Measurements from ENCODE around the gene CDH3. TPM values are rescaled to one million over a fixed set of nuclear protein-coding genes. Genes with fewer than 3 reads are reported as not detected.

CDH3 gene
- polyA plus RNA-seq, 1 donor (not counting 4 experiments of a cell fraction or from before 2014, with no cell fraction given) = 366 TPM

- Histone ChIP-seq H3K27me3 (ENCODE audit: control insufficient read depth, extremely low read depth, insufficient read depth, low read length) (no peaks in the 10 kb centered on the region), H3K9me1 (ENCODE audit: control insufficient read depth, extremely low read depth, insufficient read depth, low read length) (peaks cover 4% of the 10 kb centered on the region), H3K79me2 (ENCODE audit: control insufficient read depth, insufficient read depth, low read length) (peaks cover 70% of the 10 kb centered on the region), H3K4me1 (ENCODE audit: control insufficient read depth, extremely low read depth, insufficient read depth, low read length) (peaks cover 59% of the 10 kb centered on the region), H3K27ac (ENCODE audit: control insufficient read depth, insufficient read depth, low read length) (peak overlapping the region; percentile 29), H3K4me2 (ENCODE audit: control insufficient read depth, extremely low read depth, insufficient read depth, low read depth, low read length) (no peak overlapping the region), H2AFZ (ENCODE audit: control insufficient read depth, low read length) (no peak overlapping the region), H3K4me3 (ENCODE audit: control insufficient read depth in 2 of 3, extremely low read depth in 1 of 3, insufficient read depth in 2 of 3, low read depth in 1 of 3, low read length in 3 of 3) (no peak overlapping the region), H3K9ac (ENCODE audit: control insufficient read depth, extremely low read depth, insufficient read depth, low read length) (peak overlapping the region; percentile 18), H4K20me1 (ENCODE audit: control insufficient read depth, extremely low read depth, insufficient read depth, low read length) (peaks cover 5% of the 10 kb centered on the region), H3K36me3 (ENCODE audit: control insufficient read depth in 2 of 2, extremely low read depth in 1 of 2, insufficient read depth in 2 of 2, low read length in 2 of 2) (peaks cover 23 to 39% of the 10 kb centered on the region in 2 experiments), H3K9me3 (ENCODE audit: control insufficient read depth, low read depth, low read length) (no peaks in the 10 kb centered on the region)
- no peak for TF ChIP-seq EZH2 (IDR thresholded peaks at IDR 0.05; ENCODE audit: low read length)
- TF ChIP-seq CTCF (optimal IDR thresholded peaks at IDR 0.05 in 1 of 3, IDR thresholded peaks at IDR 0.05 in 1 of 3, conservative IDR thresholded peaks at IDR 0.05 in 1 of 3; ENCODE audit: extremely low read depth in 1 of 3, insufficient read depth in 2 of 3, low read length in 3 of 3) = no peak
- no peak for FAIRE-seq
- DNase-seq (ENCODE audit: low read depth, low spot score) = no peak
- dilution Hi-C loops (cut with MboI; ENCODE audit: extremely low pct_ligation_motif_present, low sequenced_read_pairs) = no loop called here
Measured at GRCh38 chr16:68656751-68657150, 11.6 kb downstream of the CDH3 start.

- no peak for TF ChIP-seq CTCF (optimal IDR thresholded peaks at IDR 0.05 in 1 of 3, IDR thresholded peaks at IDR 0.05 in 1 of 3, conservative IDR thresholded peaks at IDR 0.05 in 1 of 3; ENCODE audit: extremely low read depth in 1 of 3, insufficient read depth in 2 of 3, low read length in 3 of 3)
- no peak for TF ChIP-seq EZH2 (IDR thresholded peaks at IDR 0.05; ENCODE audit: low read length)
- no peaks in the 10 kb centered on the region for H4K20me1 ChIP-seq (ENCODE audit: control insufficient read depth, extremely low read depth, insufficient read depth, low read length)
- H3K4me1 ChIP-seq (ENCODE audit: control insufficient read depth, extremely low read depth, insufficient read depth, low read length) = peaks cover 59% of the 10 kb centered on the region
- no peak overlapping the region for H2AFZ ChIP-seq (ENCODE audit: control insufficient read depth, low read length)
- no peaks in the 10 kb centered on the region for H3K27me3 ChIP-seq (ENCODE audit: control insufficient read depth, extremely low read depth, insufficient read depth, low read length)
- H3K36me3 ChIP-seq (ENCODE audit: control insufficient read depth in 2 of 2, extremely low read depth in 1 of 2, insufficient read depth in 2 of 2, low read length in 2 of 2) = peaks cover 18 to 29% of the 10 kb centered on the region in 2 experiments
- no peaks in the 10 kb centered on the region for H3K9me3 ChIP-seq (ENCODE audit: control insufficient read depth, low read depth, low read length)
- DNase-seq (ENCODE audit: low read depth, low spot score) = peak; percentile 86
- peak overlapping the region; percentile 99 for H3K27ac ChIP-seq (ENCODE audit: control insufficient read depth, insufficient read depth, low read length)
- FAIRE-seq = peak; percentile 100
- H3K9me1 ChIP-seq (ENCODE audit: control insufficient read depth, extremely low read depth, insufficient read depth, low read length) = no peaks in the 10 kb centered on the region
- dilution Hi-C loops (cut with MboI; ENCODE audit: extremely low pct_ligation_motif_present, low sequenced_read_pairs) = no loop called here
- peak overlapping the region; percentile 54 for H3K4me2 ChIP-seq (ENCODE audit: control insufficient read depth, extremely low read depth, insufficient read depth, low read depth, low read length)
- H3K79me2 ChIP-seq (ENCODE audit: control insufficient read depth, insufficient read depth, low read length) = peaks cover 70% of the 10 kb centered on the region
- H3K4me3 ChIP-seq (ENCODE audit: control insufficient read depth in 2 of 3, extremely low read depth in 1 of 3, insufficient read depth in 2 of 3, low read depth in 1 of 3, low read length in 3 of 3) = peak overlapping the region in 1 of 3 experiments; percentile 1
- H3K9ac ChIP-seq (ENCODE audit: control insufficient read depth, extremely low read depth, insufficient read depth, low read length) = peak overlapping the region; percentile 60
Measured at GRCh38 chr16:68658341-68658973, 13.3 kb downstream of the CDH3 start.

Measured in keratinocyte (primary cell).